Psoas muscle (tissue), 8 donors: Measurements from ENCODE around the gene GBP2. TPM values are rescaled to one million over a fixed set of nuclear protein-coding genes. Genes with fewer than 3 reads are reported as not detected.

Source experiments
- ATAC-seq, 4 donors: fragments of 200-7000 bp; cut with Tn5 transposase; one replicate each; pipeline ENCODE4 v1.9.1; 2020; ENCODE audit warnings: moderate library complexity in 3 of 4, mild to moderate bottlenecking in 2 of 4
- DNase-seq, 2 donors: peaks; one replicate each; pipeline ENCODE4 v3.0.0-alpha.2; 2020
- H3K27ac ChIP-seq: fragments of 200-600 bp; one replicate; pipeline ENCODE4 v1.8.0; 2022
- H3K27me3 ChIP-seq, 3 donors: fragments of 200-600 bp in 1 of 3; one replicate each; pipeline versions ENCODE4 v1.6.1 to v1.8.0; 2013 to 2022; ENCODE audit warnings: low read length in 2 of 3, mild to moderate bottlenecking in 2 of 3, moderate library complexity in 1 of 3; ENCODE audit not compliant: insufficient read depth in 3 of 3
- H3K36me3 ChIP-seq, 2 donors: fragments of 200-600 bp in 1 of 2; one replicate each; pipeline versions ENCODE4 v1.6.1 to v1.8.0; 2013 to 2022; ENCODE audit warnings: low read depth in 1 of 2, mild to moderate bottlenecking in 1 of 2, moderate library complexity in 1 of 2; ENCODE audit not compliant: insufficient read depth in 1 of 2
- H3K4me1 ChIP-seq: fragments of 200-600 bp; one replicate; pipeline ENCODE4 v1.8.0; 2022
- H3K4me3 ChIP-seq: fragments of 200-600 bp; one replicate; pipeline ENCODE4 v1.8.0; 2022; ENCODE audit warnings: mild to moderate bottlenecking
- H3K9me3 ChIP-seq: fragments of 200-600 bp; one replicate; pipeline ENCODE4 v1.8.0; 2022
- WGBS, 3 donors: extraction: QIAGEN DNeasy Blood & Tissue Kit; methylation state at CpG; one replicate each; pipeline versions ENCODE4 v1.1.6 to v1.1.7; 2013; 5-methylcytosine and 5-hydroxymethylcytosine counted together
- intact Hi-C, 2 donors: fragments of 100-400 bp; cut with DNase I; formaldehyde crosslinking; loops; one replicate each; pipeline versions ENCODE4 v1.11.0 to v1.14.2; 2022
- polyA plus RNA-seq, 3 donors: library from polyadenylated mRNA; stranded (reverse); fragments of 200-250 nt; gene quantifications; one replicate each; pipeline ENCODE4 v1.2.3, GENCODE V29; 2013
- total RNA-seq, 4 donors: library from RNA; stranded (reverse); fragmentation: NEBNext Ultra II Directional in 2 of 4; extraction: Animal tissue kit (Norgen Biotek cat#: 25700) in 2 of 4; gene quantifications; one replicate each; pipeline versions ENCODE4 v1.2.1 to v1.2.4, GENCODE V29; 2021 to 2023
- TF ChIP-seq, protein P1 (sequence below): fragments of 200-600 bp; IDR thresholded peaks from one replicate; pipeline ENCODE4 v1.8.0; 2022; ENCODE audit warnings: antibody characterized with exemption
- donor health status: healthy with polysubstance abuse.
- donor health status: DM: no; HTN: no; CAD: no; lungs with moderate emphysema.
- donor health status: Bipolar disorder and iron deficiency.
- donor health status: healthy.
- donor health status: DM: yes; HTN: yes; CAD: no.
- donor health status: DM: no; HTN: no; CAD: no.
- donor health status: DM: no; HTN: no; CAD: no.
- donor health status: DM: yes; HTN: yes; CAD: no.

The GBP2 gene
- total and polyA plus RNA-seq, 7 donors, result 11.3 to 36.6 (median 25.8) TPM

DNA sequence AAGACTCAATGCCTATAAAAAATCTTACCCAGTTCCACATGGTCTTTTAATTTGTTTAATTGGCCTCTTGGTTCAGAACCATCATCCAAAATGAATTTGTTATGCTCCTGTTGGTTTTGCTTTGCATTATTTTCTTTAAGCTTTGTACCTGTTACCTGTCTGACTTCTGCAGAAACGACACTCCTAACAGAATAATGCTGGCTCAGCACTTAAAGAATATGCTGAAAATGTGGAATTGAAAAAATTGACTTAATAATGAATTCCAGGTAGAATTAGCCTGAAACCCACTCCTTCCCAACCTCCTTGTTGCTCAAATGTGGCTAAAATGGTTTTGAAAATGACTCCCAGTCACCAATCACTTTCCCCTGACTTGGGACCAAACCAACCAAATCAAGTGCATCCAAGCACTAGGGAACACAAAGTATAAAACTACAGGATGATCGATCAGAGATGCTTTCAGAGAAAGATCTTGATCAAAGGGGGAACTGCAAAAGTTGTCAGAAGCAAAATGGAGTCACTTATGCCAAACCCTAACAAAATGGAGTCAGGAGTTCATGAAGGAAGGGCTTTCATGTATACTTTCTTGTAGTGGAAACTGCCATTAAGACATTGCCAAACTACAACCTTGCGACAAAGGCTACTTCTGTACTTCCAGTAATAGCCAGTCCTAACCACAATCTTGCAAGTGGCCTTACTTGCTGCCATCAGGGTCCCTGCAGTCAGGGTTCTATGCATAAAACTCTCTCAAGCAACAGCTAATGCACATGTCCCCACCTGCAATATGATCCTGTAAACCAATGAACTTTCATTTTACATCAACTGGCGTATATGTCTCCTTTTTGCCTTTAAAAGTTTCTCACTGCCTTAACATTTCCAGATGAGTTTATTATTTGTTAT lies 44.5 kb upstream of the GBP2 start:
- DNase-seq (no peak), ATAC-seq (no peak)
- WGBS, 3 donors, result 83 to 88% (median 86%) methylated on average over 4 of the region's 4 CpGs
- no peaks in the 10 kb centered on the region for H3K27me3 ChIP-seq
- TF ChIP-seq, protein P1, sequence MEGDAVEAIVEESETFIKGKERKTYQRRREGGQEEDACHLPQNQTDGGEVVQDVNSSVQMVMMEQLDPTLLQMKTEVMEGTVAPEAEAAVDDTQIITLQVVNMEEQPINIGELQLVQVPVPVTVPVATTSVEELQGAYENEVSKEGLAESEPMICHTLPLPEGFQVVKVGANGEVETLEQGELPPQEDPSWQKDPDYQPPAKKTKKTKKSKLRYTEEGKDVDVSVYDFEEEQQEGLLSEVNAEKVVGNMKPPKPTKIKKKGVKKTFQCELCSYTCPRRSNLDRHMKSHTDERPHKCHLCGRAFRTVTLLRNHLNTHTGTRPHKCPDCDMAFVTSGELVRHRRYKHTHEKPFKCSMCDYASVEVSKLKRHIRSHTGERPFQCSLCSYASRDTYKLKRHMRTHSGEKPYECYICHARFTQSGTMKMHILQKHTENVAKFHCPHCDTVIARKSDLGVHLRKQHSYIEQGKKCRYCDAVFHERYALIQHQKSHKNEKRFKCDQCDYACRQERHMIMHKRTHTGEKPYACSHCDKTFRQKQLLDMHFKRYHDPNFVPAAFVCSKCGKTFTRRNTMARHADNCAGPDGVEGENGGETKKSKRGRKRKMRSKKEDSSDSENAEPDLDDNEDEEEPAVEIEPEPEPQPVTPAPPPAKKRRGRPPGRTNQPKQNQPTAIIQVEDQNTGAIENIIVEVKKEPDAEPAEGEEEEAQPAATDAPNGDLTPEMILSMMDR, result no peak
- no peaks in the 10 kb centered on the region for H3K9me3 ChIP-seq
- intact Hi-C loops, result no loop called here
- no peaks in the 10 kb centered on the region for H3K4me1 ChIP-seq
- no peaks in the 10 kb centered on the region for H3K36me3 ChIP-seq
- no peak overlapping the region for H3K4me3 ChIP-seq
- no peak overlapping the region for H3K27ac ChIP-seq

DNA sequence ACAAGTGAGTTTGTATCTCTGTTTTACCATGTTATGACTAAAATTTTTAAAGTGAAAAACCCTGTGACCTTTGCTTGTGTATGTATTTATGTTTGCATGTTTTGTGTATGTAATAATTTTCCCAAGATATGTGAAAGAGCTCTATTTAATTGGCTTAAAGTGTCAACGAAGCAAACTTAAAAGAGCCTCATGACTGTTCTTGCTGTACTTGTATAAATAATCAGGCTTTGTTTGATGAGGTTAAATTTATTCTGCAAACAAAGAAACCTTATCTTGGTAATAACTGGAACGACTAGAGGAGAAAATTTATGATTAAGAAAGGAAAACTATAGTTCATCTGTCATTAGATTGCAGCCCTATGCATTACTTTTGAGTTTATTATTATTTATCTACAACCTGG lies 43.3 kb upstream of the GBP2 start:
- Histone ChIP-seq H3K4me1 (no peaks in the 10 kb centered on the region), H3K27ac (no peak overlapping the region), H3K27me3 (no peaks in the 10 kb centered on the region), H3K36me3 (no peaks in the 10 kb centered on the region), H3K4me3 (no peak overlapping the region), H3K9me3 (no peaks in the 10 kb centered on the region)
- TF ChIP-seq, protein P1, result no peak
- ATAC-seq, result no peak
- 38 to 48% (median 47%) methylated on average over 2 of the region's 2 CpGs for WGBS, 3 donors
- intact Hi-C loops, result no loop called here
- no peak for DNase-seq

DNA sequence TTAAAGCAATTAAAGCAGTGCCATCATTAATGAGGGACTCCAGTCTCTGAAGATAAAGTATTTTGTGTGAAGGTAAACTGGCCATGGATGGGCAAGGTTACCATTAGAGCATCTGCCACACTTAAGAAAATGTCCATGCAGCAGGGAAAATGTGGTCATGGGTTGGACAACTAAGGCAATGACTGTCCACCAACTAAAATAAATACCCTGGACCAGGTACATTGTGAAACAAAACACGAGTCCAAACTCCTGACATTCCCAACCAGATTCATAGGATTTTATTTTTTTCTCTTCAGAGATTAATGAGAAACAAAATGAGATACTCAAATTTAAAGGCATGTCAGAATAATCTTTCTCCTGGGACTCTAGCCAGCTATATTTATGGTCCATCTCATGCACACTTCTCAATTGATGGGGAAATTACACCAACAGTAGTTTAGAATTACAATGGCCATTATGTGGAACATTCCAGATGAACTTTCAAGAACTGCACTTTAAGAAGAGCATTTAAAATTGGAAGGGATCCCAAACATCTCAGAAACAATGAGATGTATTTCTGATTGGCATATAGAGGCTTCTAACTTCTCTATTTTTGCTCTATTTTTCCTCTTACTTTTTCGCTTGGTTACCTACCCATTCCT lies 41.8 kb upstream of the GBP2 start:
- TF ChIP-seq, protein P1, result no peak
- 56 to 59% (median 58%) methylated on average over 2 of the region's 2 CpGs for WGBS, 3 donors
- DNase-seq (no peak), ATAC-seq (no peak)
- Histone ChIP-seq H3K36me3 (no peaks in the 10 kb centered on the region), H3K4me3 (no peak overlapping the region), H3K9me3 (no peaks in the 10 kb centered on the region), H3K4me1 (no peaks in the 10 kb centered on the region), H3K27me3 (no peaks in the 10 kb centered on the region), H3K27ac (no peak overlapping the region)
- intact Hi-C loops, result no loop called here

DNA sequence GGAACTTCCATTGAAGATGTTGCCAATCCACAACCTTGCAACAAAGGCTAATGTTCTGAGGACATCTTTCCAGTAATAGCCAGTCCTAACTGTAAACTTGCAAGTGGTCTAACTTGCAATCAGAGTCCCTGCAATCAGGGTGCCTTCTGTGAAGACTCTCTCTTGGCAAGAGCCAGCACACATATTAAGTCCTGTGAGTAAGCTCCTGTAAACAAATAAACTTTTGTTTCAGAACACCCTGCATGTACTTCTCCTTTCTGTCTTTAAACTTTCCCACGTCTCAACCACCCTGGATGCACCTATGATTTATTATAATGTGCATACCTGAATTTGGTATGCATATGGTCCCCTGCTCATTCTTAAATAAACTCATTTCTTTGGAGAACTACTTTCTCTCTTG lies 40.8 kb upstream of the GBP2 start:
- TF ChIP-seq, protein P1, result no peak
- H3K4me3 ChIP-seq, result no peak overlapping the region
- no peaks in the 10 kb centered on the region for H3K36me3 ChIP-seq
- H3K27ac ChIP-seq, result no peak overlapping the region
- WGBS, 3 donors, result 35 to 42% (median 39%) methylated on average over 1 of the region's 1 CpG
- intact Hi-C loops, result no loop called here
- H3K27me3 ChIP-seq, result no peaks in the 10 kb centered on the region
- no peaks in the 10 kb centered on the region for H3K4me1 ChIP-seq
- DNase-seq (no peak), ATAC-seq (no peak)
- no peaks in the 10 kb centered on the region for H3K9me3 ChIP-seq
